OCI-LY3 (cell line): ENCODE results near the gene VAV3.

ENCODE experiments used
- CTCF ChIP-seq: fragments of 200-600, 300-600 bp; sonication (generic); IDR thresholded peaks from 2 replicates; pipeline ENCODE4 v1.5.1; 2014; ENCODE audit warnings: antibody characterized with exemption, low read length, low read depth
- EZH2phosphoT487 ChIP-seq: fragments of 200-600 bp; shearing (Covaris generic); IDR thresholded peaks from 2 replicates; pipeline ENCODE4 v1.6.1; 2018; ENCODE audit warnings: antibody characterized with exemption, mixed run types, low read depth

DNA sequence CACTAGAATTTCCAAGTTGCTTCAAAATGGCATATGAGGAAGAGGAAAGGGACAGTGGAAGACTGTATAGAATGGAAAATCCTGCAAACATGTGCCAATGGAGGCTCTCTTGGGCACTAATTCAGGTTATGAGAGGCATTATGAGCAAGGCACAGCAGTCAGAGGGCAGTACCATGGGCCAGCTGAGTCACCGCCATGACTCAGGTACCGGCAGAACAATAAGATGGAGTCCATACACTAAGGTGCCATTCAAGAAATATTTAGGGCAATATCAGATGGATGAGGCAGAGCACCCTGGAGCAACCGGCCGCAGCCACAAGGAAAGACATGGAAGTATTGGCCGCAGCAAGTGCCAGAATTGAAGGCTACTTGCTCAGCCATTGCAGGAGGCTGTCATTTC lies 25.6 kb upstream of the VAV3 start:
- TF ChIP-seq CTCF (no peak), EZH2phosphoT487 (no peak)
